ENCODE measurements around the gene LAMC2.

The LAMC2 gene

DNA sequence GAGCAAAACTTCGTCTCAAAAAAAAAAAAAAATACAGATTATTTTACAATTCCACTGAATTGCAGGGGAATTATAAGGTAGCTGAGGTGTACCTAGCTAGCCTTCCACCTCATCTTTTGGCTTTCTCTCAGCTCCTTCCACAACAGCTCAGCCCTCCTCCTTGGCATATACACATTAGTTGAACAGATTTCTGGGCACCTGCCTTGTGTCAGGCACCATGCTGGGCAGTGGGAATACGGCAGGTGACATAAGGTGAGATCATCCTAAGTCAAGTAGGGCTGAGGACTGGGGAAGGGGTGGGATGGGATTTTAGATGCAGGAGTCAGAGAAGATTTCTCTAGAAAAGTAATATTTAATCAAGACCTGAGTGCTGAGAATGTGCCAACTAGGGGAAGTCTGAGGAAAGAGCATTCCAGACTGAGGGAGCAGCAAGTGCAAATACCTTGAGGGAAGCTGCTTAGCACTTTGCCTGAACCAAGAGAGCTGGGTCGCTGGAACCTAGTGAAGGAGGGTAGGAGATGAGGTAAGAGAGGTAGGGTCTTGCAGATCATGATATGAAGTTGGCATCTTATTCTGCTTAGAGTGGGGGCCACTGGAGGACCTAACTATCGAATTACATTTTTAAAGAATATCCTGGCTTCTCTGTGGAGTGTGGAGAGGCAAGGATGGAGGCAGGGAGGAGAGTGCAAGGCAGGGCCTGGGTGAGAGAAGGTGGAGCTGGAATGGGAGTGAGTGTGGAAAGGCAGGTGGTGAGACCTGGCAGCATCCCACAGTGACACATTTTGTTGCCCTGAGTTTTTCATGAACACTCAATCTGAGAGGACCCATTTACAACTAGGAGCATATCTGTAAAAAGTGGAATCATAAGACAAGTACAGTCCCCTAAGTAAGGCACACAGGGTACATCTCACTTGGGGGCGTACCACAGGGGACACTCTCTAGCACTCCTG is 28.2 kb downstream of the LAMC2 start:
- peak; percentile 44 for DNase-seq (ENCODE audit: low spot score)

DNA sequence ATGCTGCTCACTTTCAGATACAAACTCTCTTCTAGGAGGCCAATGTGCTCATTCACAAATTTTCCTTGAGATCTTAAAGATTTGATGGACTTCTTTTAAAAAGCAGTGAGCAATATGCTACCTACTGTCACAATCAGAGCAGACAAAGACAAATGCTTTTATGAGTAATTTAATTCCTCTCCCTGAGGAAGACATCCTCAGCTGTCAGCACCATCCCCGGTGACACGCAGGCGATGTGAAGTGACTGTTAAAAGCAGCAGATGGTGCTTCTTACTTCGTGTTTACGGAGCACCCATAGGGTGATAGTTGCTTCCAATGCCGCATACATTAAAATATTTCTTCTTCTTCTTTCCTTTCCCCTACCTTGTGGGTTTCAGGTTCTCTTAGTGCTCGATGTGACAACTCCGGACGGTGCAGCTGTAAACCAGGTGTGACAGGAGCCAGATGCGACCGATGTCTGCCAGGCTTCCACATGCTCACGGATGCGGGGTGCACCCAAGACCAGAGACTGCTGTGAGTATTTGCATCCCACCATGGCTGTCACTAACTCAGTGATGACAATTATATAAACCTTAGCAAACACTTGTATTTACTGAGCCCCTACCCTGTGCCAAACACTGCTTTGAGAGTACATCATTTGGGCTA is 29.1 kb downstream of the LAMC2 start:
- DNase-seq (ENCODE audit: low spot score), result no peak

DNA sequence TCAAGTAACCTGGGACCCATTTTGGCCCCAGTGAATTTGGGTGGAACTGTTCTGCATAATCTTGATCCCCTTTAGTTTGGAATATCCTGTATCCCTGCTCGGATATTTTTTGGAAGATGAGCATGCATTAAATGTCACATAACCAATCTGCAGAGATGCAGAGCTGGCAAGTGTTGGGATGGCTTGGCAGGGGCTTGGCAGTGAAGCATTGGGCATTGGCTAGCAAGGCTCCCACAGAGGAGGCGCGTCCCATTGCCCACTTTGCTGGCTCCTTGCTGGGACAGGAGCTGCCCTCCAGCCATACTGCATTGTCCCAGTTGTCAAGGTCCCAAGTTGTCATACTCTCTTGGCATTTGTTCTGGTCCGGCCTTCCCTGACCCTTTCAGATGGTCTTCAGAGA is 29.9 kb downstream of the LAMC2 start:
- no peak for DNase-seq (ENCODE audit: low spot score)

DNA sequence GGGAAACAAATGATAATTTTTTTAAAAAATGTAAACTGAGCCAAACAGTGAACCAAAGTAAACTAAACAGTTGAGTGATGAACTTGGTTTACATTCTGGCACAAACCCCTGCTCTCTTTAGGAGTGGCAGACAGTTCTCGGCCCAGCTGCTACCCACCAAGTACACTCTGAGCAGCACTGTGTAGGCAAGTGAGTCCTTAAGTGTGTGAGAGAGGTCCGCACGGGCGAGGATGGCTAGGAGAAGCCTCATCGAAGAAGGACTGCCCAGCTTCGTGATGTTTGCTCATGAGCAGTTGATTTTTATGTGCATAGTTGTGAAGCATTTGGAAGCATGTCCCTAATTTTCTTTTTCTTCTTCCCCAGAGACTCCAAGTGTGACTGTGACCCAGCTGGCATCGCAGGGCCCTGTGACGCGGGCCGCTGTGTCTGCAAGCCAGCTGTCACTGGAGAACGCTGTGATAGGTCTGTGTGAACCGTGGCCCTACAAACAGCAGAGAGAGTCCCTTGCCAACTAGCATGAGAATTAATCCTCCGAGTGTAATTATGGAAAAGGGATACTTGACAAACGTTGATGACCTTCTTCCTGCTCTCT is 32.1 kb downstream of the LAMC2 start:
- no peak for DNase-seq (ENCODE audit: low spot score)

DNA sequence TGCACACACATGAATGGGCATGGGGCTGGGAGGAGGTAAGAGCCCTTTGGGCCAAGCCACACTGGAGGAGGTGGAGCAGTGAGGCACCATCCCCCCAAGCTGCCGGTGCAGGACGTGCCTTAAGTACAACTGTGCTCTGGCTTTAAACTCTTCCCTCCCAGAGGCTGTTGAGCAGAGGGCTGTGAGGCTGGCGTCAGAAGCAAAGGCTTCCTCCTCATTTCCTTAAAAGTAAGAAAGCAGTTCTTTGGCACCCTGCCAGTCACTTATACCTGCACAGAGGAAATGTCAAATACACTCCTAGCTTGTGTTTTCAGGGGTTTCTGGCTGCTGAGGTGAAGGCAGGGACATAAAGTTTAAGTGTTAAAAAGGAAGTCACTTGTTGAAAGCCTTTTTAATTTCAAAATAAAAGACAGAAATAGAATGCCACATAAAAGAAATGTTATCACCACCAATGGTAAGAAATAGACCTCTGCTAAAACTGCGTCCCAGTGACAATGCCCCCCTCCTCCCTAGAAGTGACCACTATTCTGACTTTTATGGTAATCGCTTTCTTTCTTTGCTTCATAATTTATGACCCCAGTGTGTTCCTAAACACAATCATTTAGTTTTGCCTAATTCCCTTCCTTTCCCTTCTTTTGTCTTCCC is 33.0 kb downstream of the LAMC2 start:
- DNase-seq (ENCODE audit: low spot score), result peak; percentile 53

DNA sequence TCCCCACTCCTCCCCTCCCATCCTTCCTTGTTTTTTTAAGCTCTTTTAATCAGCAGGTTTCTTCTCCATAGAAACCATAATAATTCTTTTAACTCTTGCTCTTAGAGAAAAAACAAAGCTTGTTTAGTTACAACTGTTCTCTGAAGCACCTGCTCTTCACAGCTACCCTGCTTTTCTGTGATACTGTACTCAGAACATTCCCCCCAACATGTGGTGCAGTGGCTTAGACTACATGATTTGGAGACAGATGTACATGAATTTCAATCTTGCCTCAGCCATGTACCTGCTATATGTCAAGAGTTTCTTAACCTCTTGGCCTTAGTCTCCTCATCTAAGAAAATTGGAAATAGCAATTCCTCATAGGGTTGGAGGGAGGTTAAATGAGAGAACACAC is 33.5 kb downstream of the LAMC2 start:
- no peak for DNase-seq (ENCODE audit: low spot score)

DNA sequence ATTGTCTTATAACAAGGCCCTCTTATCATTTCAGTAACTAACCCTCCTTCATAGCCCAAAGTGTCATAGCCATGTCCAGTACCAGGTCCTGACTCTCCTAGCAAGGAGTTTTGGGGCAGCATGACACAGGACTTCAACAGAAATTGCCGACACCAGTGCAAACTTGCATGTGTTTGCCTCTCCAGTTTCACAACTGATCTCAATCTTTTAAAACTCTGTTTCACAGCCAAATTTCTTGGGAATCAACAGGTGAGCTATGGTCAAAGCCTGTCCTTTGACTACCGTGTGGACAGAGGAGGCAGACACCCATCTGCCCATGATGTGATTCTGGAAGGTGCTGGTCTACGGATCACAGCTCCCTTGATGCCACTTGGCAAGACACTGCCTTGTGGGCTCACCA is 36.8 kb downstream of the LAMC2 start:
- no peak for DNase-seq (ENCODE audit: low spot score)

DNA sequence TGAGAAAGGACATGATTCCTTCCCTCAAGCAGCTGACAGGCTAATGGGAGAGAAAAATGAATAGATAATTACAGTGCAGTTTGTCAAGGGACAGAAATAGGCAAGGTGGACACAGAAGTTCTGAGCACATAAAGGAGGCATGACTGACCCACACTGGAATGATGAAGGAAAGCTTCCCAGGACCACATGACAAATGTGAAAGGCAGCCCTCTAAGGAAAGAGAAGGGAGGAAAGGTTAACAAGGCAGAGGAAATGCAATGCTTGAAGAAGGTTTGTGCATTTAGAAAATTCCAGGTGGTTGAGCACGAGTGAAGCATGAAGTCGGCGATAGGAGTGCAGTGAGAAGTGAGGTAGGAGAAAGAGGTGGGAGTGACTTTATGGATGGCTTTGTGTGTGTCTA is 37.4 kb downstream of the LAMC2 start:
- DNase-seq (ENCODE audit: low spot score), result peak; percentile 88

DNA sequence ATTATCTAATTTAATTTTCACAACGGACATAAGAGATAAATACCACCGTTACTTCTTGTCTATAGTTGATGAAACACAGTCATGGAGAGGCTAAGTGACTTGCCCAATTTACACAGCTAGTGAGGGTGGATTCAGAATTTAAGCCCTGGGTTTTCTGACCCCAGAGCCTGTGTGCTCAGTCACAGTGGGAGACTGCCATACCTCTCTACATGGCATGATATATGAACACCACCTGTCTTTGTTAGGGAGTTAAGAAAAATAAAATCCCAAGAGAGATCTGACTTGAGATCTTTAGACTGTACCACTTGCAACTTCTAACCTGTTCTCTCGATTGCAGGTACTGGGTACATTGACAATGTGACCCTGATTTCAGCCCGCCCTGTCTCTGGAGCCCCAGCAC is 40.3 kb downstream of the LAMC2 start:
- no peak for DNase-seq (ENCODE audit: low spot score)

DNA sequence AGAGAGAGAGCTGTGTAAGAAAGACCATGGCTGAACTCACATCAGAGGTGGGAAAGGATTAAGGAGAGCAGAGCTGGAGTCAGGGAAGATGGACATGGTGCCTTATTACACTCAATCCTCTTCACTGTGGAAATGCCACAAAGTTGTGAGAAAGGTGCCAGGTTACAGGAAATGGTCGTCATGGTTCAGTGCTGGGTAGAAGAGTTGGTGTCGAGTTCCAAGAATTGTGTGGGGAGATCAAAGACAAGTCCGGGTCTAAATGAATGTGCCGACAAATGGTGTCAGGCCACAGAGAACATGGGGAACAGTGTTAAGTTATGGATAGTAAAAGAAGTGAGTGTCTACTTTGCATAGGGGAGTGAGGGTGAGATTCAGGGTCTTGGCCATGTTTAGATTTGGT is 40.9 kb downstream of the LAMC2 start:
- no peak for DNase-seq (ENCODE audit: low spot score)

DNA sequence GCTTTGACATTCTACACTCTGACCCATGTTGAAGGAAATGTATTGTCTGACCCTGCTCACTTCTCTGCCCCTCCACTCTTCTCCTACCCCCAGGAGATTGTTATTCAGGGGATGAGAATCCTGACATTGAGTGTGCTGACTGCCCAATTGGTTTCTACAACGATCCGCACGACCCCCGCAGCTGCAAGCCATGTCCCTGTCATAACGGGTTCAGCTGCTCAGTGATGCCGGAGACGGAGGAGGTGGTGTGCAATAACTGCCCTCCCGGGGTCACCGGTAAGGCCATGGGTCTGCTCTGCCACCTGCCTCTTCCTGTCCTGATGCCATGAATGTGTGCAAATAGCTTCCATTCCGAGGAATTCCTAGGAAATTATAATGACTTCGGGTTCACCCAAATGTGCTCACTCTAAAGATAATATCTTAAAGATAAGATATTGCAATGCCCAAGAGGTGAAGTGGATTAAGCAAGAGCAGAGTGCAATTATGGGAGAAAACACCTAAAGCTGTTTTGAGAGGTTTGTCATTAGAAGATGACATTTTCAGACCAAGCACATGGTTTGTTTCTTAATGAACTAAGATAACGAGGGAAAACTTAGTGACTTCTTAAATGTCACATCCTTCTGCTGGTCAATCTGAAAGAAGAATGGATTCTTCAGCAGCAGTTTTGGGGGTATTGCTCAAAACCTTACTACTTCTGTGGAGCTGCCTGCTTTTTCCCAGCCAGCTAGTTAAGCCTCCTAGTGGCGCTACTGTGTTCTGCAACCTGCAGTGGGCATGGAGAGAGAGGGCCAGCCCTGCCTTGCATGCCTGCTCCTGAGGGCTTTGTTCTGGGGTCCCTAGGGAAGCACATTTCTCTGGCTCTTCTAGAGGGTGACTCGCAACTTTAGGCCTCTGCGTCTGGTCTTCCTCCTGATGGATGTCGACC is 41.6 kb downstream of the LAMC2 start:
- peak; percentile 48 for DNase-seq (ENCODE audit: low spot score)

DNA sequence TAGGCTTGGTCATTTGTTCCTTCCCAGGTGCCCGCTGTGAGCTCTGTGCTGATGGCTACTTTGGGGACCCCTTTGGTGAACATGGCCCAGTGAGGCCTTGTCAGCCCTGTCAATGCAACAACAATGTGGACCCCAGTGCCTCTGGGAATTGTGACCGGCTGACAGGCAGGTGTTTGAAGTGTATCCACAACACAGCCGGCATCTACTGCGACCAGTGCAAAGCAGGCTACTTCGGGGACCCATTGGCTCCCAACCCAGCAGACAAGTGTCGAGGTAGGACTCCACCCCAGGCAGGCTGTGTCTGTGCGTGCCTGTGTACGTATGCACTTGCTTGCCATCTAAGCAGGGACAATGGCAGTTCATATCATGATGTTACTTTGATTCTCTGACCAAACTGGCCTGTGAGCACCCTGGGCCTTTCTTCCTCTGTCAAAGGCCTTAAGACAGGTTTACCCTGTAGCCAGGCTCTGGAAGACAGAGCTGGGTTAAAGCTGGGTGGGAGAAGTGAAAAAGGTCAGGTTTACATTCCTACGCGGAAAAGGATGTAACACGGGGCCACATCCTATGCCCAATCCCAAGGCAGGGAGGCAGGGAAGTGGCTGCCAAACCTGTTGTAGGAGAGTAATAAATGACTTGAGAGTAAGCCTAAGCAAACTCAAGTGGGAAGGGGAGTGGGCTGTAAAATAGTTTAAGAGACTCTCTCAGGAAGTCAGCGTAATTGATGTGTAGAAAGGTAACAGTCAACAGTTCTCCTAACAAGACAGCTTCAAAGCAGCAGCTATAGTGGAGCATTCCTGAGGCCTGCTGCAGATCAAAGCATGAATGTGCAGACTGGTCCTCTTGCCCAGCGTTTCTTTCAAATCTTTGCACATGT is 42.5 kb downstream of the LAMC2 start:
- DNase-seq (ENCODE audit: low spot score), result no peak

DNA sequence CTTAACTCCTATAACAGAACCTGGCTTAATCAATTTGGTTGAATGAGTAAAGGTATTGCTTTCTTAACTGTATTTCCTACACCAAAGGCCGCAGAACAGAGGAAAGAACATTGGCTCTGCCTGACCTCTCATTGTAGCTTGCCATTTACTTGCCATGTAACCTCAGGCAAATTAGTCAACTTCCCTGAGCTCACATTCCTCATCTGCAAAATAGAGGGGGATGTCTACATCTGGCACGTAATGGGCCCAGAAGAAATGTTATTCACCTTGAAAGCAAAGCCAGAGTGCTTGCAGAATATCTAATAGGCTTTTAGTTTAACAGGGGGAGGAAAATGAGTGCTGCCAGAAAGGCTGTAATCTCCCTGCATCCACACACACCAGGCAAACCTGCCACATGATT is 44.3 kb downstream of the LAMC2 start:
- peak; percentile 47 for DNase-seq (ENCODE audit: low spot score)

DNA sequence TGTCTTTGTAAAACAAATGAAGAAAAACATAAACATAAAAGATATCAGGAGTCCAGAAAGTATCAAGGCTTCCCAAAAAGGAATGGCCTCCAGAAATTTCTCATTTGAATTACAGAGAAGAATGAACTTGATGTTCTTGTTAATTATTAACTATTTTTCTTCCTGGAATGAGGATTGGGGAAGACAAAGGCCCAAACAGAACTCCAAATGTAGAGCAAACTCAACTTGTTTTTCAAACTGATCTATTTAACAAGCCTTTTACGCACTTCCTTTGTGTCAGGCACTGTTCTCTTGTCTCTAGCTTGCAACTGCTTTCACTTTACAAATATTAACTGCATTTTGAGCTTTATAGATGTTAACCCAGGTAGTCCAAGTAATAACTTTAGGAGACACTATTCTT is 45.5 kb downstream of the LAMC2 start:
- DNase-seq (ENCODE audit: low spot score), result peak; percentile 33

DNA sequence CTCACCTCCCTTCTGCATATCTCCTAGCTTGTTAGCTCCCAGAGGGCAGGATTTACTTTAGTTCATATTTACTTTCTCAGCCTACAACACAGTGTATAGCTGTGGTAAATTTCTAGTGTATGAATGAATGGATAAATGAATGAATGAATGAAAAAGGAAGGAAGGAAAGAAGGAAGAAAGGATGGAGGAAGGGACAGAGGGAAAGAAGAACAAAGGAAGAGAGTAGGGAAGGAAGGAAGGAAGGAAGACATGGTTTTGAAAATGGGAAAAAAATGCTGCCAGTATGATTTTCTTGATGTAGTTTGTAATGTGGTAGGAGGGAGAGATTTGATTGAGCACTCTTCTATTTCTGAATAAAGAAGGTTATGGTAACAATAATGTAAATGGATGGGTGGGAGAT is 47.0 kb downstream of the LAMC2 start:
- DNase-seq (ENCODE audit: low spot score), result no peak

DNA sequence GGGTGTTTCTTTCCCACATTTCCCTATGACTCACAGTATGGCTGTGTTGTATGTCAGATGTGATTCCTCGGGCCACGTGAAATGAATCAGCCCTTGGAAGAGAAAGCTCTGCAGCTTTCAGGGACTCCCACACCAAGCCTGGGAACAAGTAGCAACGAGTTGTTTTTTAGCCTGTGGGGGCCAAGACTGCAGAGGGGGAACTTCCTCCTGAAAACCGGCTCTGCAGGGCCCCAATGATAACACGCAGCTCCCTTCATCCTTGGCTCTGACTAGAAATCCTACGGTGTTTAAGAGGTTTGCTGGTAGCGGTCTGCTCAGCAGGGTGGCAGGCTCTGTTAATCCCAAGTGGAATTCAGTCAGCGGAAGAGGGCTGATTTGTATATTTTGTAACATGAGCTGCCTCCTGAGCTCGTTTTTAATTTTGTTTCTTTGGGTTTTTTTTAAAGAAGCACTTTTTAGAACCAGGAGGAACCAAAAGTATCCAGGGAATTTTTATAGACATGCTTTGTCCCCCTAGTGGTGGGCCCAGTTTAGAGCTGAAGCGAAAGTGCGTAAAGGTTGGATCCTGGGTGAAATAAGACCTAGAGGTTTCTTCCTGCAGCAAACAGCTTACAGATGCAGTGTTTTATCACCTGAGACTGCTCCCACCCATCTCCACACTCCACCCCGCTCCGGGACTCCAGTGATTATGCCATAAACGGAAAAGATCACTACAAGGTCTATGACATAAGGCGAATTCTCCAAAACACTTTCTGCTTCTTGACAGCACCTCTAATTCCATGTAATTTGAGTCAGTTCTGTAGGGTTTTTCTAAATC is 48.8 kb downstream of the LAMC2 start:
- DNase-seq (ENCODE audit: low spot score), result peak; percentile 94

DNA sequence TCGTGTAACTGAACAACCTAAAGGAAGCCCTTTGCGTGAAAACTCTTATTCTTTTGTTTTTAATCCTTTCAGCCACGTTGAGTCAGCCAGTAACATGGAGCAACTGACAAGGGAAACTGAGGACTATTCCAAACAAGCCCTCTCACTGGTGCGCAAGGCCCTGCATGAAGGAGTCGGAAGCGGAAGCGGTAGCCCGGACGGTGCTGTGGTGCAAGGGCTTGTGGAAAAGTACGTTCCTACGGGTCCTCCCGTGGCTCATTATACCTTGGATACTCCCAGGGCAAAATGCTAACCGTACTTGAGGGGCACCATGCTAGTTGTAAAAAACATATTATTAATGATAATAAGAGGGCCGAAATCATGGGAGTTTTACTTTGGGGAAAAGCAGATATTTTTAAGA is 49.4 kb downstream of the LAMC2 start:
- no peak for DNase-seq (ENCODE audit: low spot score)

DNA sequence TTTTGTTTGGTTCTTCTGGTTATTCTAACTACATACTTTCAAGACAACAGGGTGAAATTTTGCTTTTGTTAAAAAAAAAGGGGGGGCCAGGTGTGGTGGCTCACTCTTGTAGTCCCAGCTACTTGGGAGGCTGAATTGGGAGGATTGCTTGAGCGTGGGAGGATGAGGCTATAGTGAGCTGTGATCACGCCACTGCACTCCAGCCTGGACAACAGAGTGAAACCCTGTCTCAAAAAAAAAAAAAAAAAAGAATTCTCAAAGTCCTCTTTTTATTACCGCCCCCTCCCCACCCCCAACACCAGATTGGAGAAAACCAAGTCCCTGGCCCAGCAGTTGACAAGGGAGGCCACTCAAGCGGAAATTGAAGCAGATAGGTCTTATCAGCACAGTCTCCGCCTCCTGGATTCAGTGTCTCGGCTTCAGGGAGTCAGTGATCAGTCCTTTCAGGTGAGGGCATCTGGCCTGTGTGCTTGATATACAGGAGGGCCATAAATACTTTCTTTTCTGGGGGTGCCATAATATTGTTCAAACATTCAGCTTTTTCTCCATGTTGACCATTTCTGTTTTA is 50.2 kb downstream of the LAMC2 start:
- no peak for DNase-seq (ENCODE audit: low spot score)

DNA sequence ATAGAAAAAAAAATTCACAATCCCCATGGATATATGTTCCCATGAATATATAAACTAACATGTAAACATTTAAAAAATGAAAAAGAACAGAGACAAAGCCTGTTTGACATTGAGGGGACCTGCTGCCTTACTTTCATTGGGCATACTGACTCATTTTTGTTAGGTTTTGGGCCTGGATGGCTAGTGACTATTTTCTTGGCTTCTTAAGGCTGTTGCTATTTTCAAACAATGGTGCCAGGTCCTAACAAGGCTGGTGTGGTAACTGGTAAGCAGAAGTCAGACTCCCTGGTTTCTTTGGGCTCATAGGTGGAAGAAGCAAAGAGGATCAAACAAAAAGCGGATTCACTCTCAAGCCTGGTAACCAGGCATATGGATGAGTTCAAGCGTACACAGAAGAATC is 51.0 kb downstream of the LAMC2 start:
- no peak for DNase-seq (ENCODE audit: low spot score)

Measured in kidney tubule cell (primary cell).